GM21526 (cell line): ENCODE results near the gene ESF1.
A peak's percentile ranks its signal among the peaks of the same experiment; 100 is the strongest.

Experiments
- ATAC-seq: cut with Tn5 transposase; IDR thresholded peaks from one replicate; pipeline ENCODE4 v1.9.1; 2021; ENCODE audit warnings: moderate library complexity; ENCODE audit not compliant: unreplicated experiment, low FRiP score

Gene ESF1, protein sequence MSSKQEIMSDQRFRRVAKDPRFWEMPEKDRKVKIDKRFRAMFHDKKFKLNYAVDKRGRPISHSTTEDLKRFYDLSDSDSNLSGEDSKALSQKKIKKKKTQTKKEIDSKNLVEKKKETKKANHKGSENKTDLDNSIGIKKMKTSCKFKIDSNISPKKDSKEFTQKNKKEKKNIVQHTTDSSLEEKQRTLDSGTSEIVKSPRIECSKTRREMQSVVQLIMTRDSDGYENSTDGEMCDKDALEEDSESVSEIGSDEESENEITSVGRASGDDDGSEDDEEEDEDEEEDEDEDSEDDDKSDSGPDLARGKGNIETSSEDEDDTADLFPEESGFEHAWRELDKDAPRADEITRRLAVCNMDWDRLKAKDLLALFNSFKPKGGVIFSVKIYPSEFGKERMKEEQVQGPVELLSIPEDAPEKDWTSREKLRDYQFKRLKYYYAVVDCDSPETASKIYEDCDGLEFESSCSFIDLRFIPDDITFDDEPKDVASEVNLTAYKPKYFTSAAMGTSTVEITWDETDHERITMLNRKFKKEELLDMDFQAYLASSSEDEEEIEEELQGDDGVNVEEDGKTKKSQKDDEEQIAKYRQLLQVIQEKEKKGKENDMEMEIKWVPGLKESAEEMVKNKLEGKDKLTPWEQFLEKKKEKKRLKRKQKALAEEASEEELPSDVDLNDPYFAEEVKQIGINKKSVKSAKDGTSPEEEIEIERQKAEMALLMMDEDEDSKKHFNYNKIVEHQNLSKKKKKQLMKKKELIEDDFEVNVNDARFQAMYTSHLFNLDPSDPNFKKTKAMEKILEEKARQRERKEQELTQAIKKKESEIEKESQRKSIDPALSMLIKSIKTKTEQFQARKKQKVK

GRCh38 chr20:13784893-13785715 lies at the start of gene ESF1, which contains the start of gene NDUFAF5:
ESF1 (minus strand) TSS chr20:13784919; CDS start chr20:13783140, 1,779 bp downstream.
NDUFAF5 (plus strand) TSS chr20:13785028; CDS start chr20:13785069, 41 bp downstream.
- ATAC-seq = peak; percentile 97

DNA sequence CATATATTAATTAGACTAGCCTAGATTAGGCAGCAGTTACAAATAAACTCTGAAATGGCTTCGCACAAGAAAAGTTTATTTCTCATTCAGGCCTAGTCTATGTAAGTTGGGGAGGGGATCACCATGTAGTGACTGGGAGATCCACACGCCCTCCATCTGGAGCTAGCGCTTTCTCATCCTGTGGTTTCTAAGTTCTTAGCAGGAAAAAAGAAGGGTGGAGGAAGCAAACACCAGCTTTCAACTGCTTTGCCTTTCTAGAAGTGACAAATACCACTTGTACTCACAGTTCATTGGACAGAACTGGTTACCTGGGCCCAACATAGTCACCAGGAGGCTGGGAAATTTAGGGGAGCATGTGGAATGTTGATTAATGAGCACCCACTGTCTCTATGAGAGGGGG lies 46.8 kb upstream of the ESF1 start:
- no peak for ATAC-seq

DNA sequence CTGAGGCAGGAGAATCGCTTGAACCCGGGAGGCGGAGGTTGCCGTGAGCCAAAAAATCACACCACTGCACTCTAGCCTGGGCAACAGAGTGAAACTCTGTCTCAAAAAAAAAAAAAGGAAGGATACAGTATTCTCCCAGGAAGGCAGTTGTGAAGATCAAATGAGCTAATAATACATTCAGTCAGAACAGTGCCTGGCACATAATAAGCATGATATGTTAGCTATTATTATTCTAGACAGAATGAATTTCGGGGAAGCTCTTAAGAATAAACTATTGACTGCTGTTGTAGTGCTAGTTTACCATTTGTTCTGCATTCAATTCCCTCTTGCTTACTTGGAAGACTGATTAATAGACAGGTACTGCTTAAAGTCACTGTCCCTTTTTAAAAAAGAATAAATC lies 40.7 kb upstream of the ESF1 start:
- no peak for ATAC-seq

DNA sequence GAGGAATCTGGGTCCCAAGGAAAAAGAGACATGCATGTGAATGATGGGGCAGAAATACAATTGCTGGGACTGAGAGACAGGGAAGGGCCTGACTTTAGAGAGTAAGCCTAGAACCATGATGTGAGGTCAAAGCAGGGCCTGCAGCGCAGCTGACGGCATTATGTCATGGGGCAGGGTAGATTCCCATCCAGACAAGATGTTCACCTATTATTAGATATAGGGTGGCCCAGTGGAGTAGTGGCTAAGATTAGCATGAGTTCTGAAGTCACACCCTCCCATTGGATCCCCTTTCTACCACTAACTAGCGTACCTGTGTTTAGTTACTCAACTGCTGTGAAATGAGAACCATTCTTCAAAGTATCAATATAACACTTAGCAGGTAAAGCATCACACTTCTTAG lies 39.7 kb upstream of the ESF1 start:
- no peak for ATAC-seq

DNA sequence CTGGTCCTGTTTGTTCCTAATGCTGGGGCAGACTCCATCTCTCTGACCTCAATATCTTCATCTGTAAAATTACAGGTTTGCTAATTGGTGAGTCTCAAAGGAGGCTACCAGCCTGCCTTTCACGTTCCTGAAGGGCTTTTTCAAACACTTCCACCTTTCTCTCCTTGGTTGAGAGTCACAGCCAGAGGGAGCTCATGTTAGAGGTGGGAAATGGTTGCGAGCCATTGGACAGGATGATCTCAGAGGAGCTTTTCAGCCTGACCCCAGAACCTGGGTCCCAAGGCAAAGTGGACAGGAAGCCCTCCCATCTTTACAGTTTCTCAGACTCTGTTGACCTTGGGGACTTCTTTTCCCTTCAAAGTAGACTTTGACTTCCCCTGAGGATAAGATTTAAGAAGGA lies 37.7 kb upstream of the ESF1 start:
- no peak for ATAC-seq

GRCh38 chr20:13821876-13822275 lies 37.2 kb upstream of the ESF1 start:
- ATAC-seq = no peak

DNA sequence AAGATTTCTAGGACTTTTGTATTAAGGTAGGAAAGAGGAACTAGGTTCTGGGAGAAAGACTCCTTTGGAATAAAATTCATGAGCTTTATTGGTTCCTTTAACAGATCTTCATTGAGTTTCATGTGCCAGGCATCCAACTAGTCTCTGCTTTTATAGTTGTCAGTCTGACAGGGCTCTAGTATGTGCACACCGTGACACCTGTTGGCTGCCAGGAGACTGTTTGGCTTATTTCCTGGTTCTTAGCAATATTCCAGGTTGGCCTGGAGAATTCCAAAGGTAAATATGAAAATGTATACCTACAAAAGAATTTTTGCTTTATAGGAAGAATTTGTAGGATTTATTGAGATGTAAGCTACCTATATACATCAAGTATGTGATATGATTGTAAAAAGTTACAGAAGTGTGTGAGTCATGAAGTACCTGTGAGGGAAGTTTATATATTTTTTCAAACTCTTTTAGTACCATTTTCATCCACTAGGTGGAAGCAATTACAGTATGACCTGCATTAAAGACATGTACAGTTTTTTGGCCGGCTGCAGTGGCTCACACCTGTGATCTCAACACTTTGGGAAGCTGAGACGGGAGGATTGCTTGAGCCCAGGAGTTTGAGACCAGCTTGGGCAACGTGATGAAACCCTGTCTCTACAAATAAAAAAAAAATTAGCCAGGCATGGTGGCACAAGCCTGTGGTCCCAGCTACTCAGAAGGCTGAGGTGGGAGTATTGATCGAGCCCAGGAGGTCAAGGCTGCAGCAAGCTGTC lies 35.3 kb upstream of the ESF1 start:
- ATAC-seq = peak; percentile 82

DNA sequence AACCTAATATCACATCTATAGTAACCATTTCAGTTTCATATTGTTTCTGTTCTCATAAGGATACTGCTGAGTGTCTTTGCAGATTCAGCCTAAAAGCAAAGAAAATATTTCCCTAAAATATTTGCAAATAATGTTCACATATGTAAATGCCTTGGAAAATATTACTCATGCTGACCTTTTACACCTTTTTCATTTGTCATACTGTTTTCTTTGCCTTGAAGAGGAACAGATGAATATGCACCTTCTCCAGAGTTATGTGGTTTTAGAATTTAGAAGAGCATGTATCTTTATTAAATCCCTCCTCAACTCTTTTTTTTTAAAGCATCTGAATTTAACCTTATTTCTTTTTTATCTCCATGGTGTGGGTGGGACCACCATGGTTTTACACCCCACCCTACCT lies 32.6 kb upstream of the ESF1 start:
- no peak for ATAC-seq

GRCh38 chr20:13816757-13817156 lies 32.0 kb upstream of the ESF1 start:
- ATAC-seq = no peak

DNA sequence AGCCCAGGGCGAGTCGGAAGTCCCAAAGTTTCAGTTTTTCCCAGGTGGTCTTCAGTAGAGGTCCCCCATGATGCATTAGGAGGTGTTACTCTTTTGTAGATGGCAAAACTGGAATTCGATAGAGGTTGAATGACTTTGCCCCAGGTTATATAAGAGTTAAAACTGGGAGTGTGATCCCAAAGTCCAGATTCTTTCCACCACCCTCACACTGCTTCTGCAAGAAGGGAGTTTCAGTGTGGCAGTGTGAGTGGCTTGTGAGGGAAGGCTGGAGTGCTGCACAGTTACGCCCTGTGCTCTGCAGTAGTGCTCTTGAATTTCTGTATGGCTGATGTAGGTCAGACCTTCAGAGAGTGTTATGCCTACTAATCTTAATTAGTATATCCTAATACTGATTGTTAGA lies 30.0 kb upstream of the ESF1 start:
- no peak for ATAC-seq

- no peak for ATAC-seq
Observed at GRCh38 chr20:13813910-13814309, 29.2 kb upstream of the ESF1 start.

DNA sequence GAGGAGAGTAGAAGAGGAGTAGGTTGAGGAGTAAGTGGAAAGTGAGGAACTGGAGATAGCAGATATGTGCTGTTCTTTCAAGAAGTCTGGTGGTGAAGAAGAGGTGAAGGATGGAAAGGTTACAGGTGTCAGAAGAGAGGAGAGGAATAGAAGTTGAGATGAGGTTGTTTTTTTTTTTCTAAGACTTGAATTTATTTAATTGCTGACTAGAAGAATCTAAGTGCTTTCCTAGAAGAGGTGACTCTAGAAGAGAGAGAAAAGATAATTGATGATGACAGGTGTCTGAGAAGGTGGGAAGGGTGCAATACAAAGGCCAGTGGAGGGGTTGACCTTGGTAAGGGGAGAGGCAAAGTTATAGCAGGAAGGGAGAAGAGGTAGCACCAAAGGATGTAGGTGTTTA lies 25.7 kb upstream of the ESF1 start:
- no peak for ATAC-seq

GRCh38 chr20:13809855-13810254 lies 25.1 kb upstream of the ESF1 start:
- ATAC-seq = no peak

- ATAC-seq = no peak
Observed at GRCh38 chr20:13809373-13809772, 24.7 kb upstream of the ESF1 start.

DNA sequence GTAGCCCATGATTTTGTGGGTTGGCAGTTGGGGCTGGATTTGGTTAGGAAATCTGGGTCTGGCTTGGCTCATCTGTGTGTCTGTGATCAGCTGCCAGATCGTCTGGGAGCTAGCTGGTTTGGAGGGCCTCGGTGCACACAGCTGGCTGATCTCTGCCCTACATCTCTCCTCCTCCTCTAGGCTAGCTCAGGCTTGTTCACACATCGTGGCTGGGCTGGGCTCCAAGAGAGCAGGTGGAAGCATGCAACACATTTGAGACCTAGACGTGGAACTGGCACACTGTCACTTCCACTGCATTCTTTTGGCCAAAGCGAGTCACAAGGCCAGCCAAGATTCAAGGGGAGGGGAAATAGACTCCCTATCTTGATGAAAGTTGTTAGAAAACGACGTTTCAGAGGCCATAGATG lies 16.0 kb upstream of the ESF1 start:
- ATAC-seq = no peak

GRCh38 chr20:13799974-13800373 lies 15.3 kb upstream of the ESF1 start:
- ATAC-seq = no peak

DNA sequence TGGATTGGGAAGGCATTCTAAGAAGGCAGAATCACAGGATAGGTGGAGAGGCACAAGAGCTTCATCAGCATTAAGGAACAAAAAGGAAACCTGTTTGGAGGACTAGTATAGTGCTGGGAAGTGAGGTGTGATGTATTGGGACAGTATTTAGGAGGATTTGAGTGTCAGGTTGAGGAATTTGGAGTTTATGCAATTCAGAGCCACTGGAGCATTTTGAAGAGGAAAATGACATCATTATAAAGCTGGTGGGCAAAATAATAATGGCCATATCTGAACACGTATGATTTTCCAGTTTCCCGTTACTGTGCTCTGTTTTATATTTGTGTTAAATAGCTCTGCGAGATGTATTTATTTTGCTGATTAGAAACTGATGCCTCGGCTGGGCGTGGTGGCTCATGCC lies 14.3 kb upstream of the ESF1 start:
- no peak for ATAC-seq

GRCh38 chr20:13794667-13795066 lies 9.9 kb upstream of the ESF1 start:
- ATAC-seq = no peak

- ATAC-seq = no peak
Observed at GRCh38 chr20:13793001-13793400, 8.3 kb upstream of the ESF1 start.
